IMR-90 (cell line): ENCODE data around the gene HNF1B. TPM values are rescaled to one million over a fixed set of nuclear protein-coding genes. Genes with fewer than 3 reads are reported as not detected.

ENCODE experiments used
- ATAC-seq: fragments of 200-7000 bp; cut with Tn5 transposase; 2 replicates; pipeline ENCODE4 v1.9.1; 2020; ENCODE audit warnings: low read depth, mild to moderate bottlenecking, moderate library complexity
- BruUV-seq: library from RNA; stranded (reverse); fragments of 400-500 nt; replicated peaks from 2 replicates; lab custom pipeline; 2021; lab: Mats Ljungman, UMichigan
- CTCF ChIA-PET: fragments of 300-600 bp; formaldehyde crosslinking; extraction: SDS; loops from one replicate; lab custom pipeline; 2021; ENCODE audit warnings: antibody characterized with exemption; lab: Yijun Ruan, JAX
- POLR2A ChIA-PET: fragments of 300-600 bp; sonication (Branson Sonifier 250); formaldehyde crosslinking; loops from one replicate; lab custom pipeline; 2022; ENCODE audit warnings: antibody characterized with exemption; ENCODE audit not compliant: unreplicated experiment; lab: Charles Lee
- DNase-seq: peaks from one replicate; pipeline ENCODE4 v3.0.0; 2013
- H2AFZ ChIP-seq: replicated peaks from 2 replicates; pipeline ENCODE3; 2013; ENCODE audit warnings: low read length, mild to moderate bottlenecking; ENCODE audit not compliant: poor library complexity
- H2AK5ac ChIP-seq: 2 replicates; pipeline ENCODE4 v1.6.1; 2013; ENCODE audit warnings: low read depth, low read length, inconsistent platforms
- H2AK9ac ChIP-seq: replicated peaks from 2 replicates; pipeline ENCODE3; 2013; ENCODE audit warnings: mild to moderate bottlenecking, low read depth, low read length, moderate library complexity; ENCODE audit not compliant: poor library complexity
- H2BK120ac ChIP-seq: 2 replicates; pipeline ENCODE4 v1.6.1; 2013; ENCODE audit warnings: low read depth, low read length, inconsistent platforms
- H2BK15ac ChIP-seq: 3 replicates; pipeline ENCODE4 v1.6.1; 2013; ENCODE audit warnings: low read depth, low read length, inconsistent platforms
- H2BK20ac ChIP-seq: 2 replicates; pipeline ENCODE4 v1.6.1; 2013; ENCODE audit warnings: low read depth, mild to moderate bottlenecking, inconsistent platforms, low read length, moderate library complexity
- H2BK5ac ChIP-seq: 2 replicates; pipeline ENCODE4 v1.6.1; 2013; ENCODE audit warnings: mild to moderate bottlenecking, low read depth, low read length, inconsistent platforms; ENCODE audit not compliant: poor library complexity, severe bottlenecking
- H3K14ac ChIP-seq: replicated peaks from 2 replicates; pipeline ENCODE4 v1.6.1; 2013; ENCODE audit warnings: low read depth, low read length, inconsistent platforms
- H3K18ac ChIP-seq: 2 replicates; pipeline ENCODE4 v1.6.1; 2013; ENCODE audit warnings: low read depth, low read length, control low read depth
- H3K23ac ChIP-seq: 2 replicates; pipeline ENCODE4 v1.6.1; 2013; ENCODE audit warnings: low read depth, low read length, inconsistent platforms
- H3K27ac ChIP-seq: 2 replicates; pipeline ENCODE4 v1.5.1; 2013; ENCODE audit warnings: mild to moderate bottlenecking, control low read depth, low read length; ENCODE audit not compliant: insufficient read depth
- H3K27me3 ChIP-seq: 2 replicates; pipeline ENCODE4 v1.6.1; 2013; ENCODE audit warnings: low read length; ENCODE audit not compliant: control insufficient read depth, insufficient read depth
- H3K36me3 ChIP-seq: 2 replicates; pipeline ENCODE4 v1.6.1; 2013; ENCODE audit warnings: low read length, mixed read lengths; ENCODE audit not compliant: control insufficient read depth, insufficient read depth
- H3K4ac ChIP-seq: 2 replicates; pipeline ENCODE4 v1.6.1; 2013; ENCODE audit warnings: low read depth, low read length, inconsistent platforms
- H3K4me1 ChIP-seq: 2 replicates; pipeline ENCODE4 v1.6.1; 2013; ENCODE audit warnings: low read length, mixed read lengths; ENCODE audit not compliant: control insufficient read depth, insufficient read depth
- H3K4me2 ChIP-seq: 2 replicates; pipeline ENCODE4 v1.6.1; 2013; ENCODE audit warnings: low read depth, mild to moderate bottlenecking, control low read depth, low read length, moderate library complexity
- H3K4me3 ChIP-seq: 2 replicates; pipeline ENCODE4 v1.5.1; 2013; ENCODE audit warnings: low read depth, mild to moderate bottlenecking, control low read depth, low read length, moderate library complexity; ENCODE audit not compliant: insufficient read depth
- H3K56ac ChIP-seq: 2 replicates; pipeline ENCODE4 v1.6.1; 2013; ENCODE audit warnings: low read length, inconsistent platforms; ENCODE audit not compliant: insufficient read depth; ENCODE audit errors: extremely low read depth
- H3K79me1 ChIP-seq, 2 experiments: 2 replicates each; pipeline ENCODE4 v1.6.1; 2013; ENCODE audit warnings: low read length in 2 of 2, inconsistent platforms in 1 of 2, low read depth in 1 of 2
- H3K9ac ChIP-seq: 2 replicates; pipeline ENCODE4 v1.6.1; 2013; ENCODE audit warnings: low read depth, low read length, control low read depth
- H3K9me1 ChIP-seq: 2 replicates; pipeline ENCODE4 v1.6.1; 2013; ENCODE audit warnings: low read length, inconsistent platforms; ENCODE audit not compliant: insufficient read depth
- H3K9me3 ChIP-seq: 2 replicates; pipeline ENCODE4 v1.6.1; 2013; ENCODE audit warnings: low read length; ENCODE audit not compliant: control insufficient read depth, insufficient read depth
- H4K20me1 ChIP-seq: 2 replicates; pipeline ENCODE4 v1.6.1; 2013; ENCODE audit warnings: low read length, inconsistent platforms; ENCODE audit not compliant: insufficient read depth
- H4K5ac ChIP-seq: 2 replicates; pipeline ENCODE4 v1.6.1; 2013; ENCODE audit warnings: mild to moderate bottlenecking, low read depth, low read length, control low read depth
- H4K8ac ChIP-seq, 2 experiments: 2 replicates each; pipeline ENCODE4 v1.6.1; 2013; ENCODE audit warnings: low read depth in 2 of 2, low read length in 2 of 2, control low read depth in 1 of 2, inconsistent platforms in 1 of 2
- H4K91ac ChIP-seq: 2 replicates; pipeline ENCODE4 v1.6.1; 2013; ENCODE audit warnings: low read depth, low read length, inconsistent platforms; ENCODE audit not compliant: insufficient read depth
- ELK1 ChIP-seq: fragments of 150-350 bp; IDR thresholded peaks from 2 replicates; pipeline ENCODE4 v1.6.1; 2016; ENCODE audit warnings: low read depth, mild to moderate bottlenecking, low read length, moderate library complexity, borderline replicate concordance
- FOS ChIP-seq: fragments of 150-350 bp; IDR thresholded peaks from 2 replicates; pipeline ENCODE4 v1.6.1; 2016; ENCODE audit warnings: low read depth, low read length
- POLR2A ChIP-seq: IDR thresholded peaks from 2 replicates; pipeline ENCODE4 v1.6.1; 2012; ENCODE audit warnings: mild to moderate bottlenecking, low read depth, low read length
- WGBS, 2 experiments: methylation state at CpG; one replicate each; pipeline versions ENCODE4 v1.1.5 to v1.1.7; 2013; ENCODE audit warnings: missing lambda C conversion rate in 2 of 2; ENCODE audit not compliant: insufficient read length in 1 of 2; ENCODE audit errors: extremely low coverage in 2 of 2; 5-methylcytosine and 5-hydroxymethylcytosine counted together
- dilution Hi-C: fragments of 300-500 bp; cut with HindIII; formaldehyde crosslinking; loops from one replicate; pipeline ENCODE4 v1.14.3; 2018; ENCODE audit warnings: low sequenced_read_pairs; ENCODE audit not compliant: unreplicated experiment
- in situ Hi-C: fragments of 300-500 bp; cut with MboI; formaldehyde crosslinking; loops from 3 replicates; pipeline ENCODE4 v1.14.3; 2019; ENCODE audit warnings: low sequenced_read_pairs, inconsistent platforms, mixed read lengths
- intact Hi-C: fragments of 100-400 bp; cut with micrococcal nuclease; formaldehyde crosslinking; loops from 2 replicates; pipeline ENCODE4 v1.10.0; 2022
- polyA plus RNA-seq, 3 experiments: library from polyadenylated mRNA; depleted of rRNA; stranded (reverse); fragments of >200 nt; gene quantifications; 2 replicates each; pipeline ENCODE4 v1.2.3, GENCODE V29; 2012; ENCODE audit warnings: low replicate concordance in 1 of 3
- total RNA-seq: library from RNA; depleted of rRNA; stranded (reverse); fragments of >200 nt; gene quantifications from 2 replicates; pipeline ENCODE4 v1.2.3, GENCODE V29; 2012
- TF ChIP-seq, protein P1 (sequence below): fragments of 150-350 bp; IDR thresholded peaks from 2 replicates; pipeline ENCODE4 v1.6.1; 2017; ENCODE audit warnings: mild to moderate bottlenecking, antibody characterized with exemption, low read length, low read depth

Gene HNF1B
- total and polyA plus RNA-seq, 2 of the 4 experiments (the other 2 are of a cell fraction), result not detected

DNA sequence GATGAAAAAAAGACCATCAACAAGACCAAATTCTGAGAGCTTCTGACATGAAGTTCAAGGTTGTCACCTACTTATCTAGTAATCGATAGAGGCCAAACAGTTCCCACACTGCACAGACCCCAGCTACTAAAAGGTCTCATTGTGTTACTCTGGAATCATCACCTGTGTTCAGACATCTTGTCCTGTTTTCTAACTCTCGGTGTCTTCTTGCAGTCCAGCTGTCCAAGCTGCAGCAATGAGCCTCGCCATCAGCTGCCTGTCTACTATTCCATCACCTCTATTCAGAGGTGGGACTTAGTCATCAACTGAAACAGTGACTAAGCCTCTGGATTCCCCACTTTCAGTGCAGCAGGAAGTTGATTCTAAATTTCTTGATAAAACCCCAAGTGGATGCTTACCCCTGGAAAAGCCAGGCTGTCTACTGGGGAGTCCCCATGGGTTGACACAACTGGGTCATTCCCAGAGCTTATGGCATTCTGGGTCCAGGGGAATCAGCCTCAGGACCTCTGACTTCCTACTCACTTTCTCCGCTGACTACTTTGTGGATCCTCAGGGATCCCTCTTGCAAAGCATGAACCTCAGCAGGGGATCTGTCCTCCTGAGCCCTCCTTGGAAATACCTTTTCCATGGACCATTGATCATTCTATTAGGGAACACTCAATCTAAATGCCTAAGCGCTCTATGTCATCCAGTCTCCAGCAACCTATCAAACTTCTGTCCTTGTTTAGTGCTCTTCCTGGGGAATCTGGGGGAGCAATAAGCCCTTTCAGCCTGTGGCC lies 46.5 kb downstream of the HNF1B start:
- in situ Hi-C loops, result no loop called here
- Histone ChIP-seq H3K79me1 (no peaks in the 10 kb centered on the region), H2BK5ac (no peak overlapping the region), H3K18ac (no peak overlapping the region), H3K4ac (no peak overlapping the region), H3K23ac (no peak overlapping the region), H2AFZ (no peak overlapping the region), H3K36me3 (no peaks in the 10 kb centered on the region), H2BK120ac (no peak overlapping the region), H3K4me2 (no peak overlapping the region), H2BK15ac (no peak overlapping the region; the same call in 2 of the 3 replicates), H3K4me3 (no peak overlapping the region), H3K4me1 (peaks cover 11% of the 10 kb centered on the region; the same call in 1 of the 2 replicates), H3K9ac (no peak overlapping the region), H4K20me1 (no peaks in the 10 kb centered on the region), H2BK20ac (peak overlapping the region; percentile 36; the same call in 1 of the 2 replicates), H4K91ac (no peak overlapping the region; the same call in 1 of the 2 replicates), H3K27ac (no peak overlapping the region), H3K9me1 (peaks cover 14% of the 10 kb centered on the region), H3K14ac (no peak overlapping the region), H2AK5ac (no peak overlapping the region), H4K8ac (peak overlapping the region in 1 of 2 experiments; percentile 27; a peak in 1 of 4 replicates), H4K5ac (no peak overlapping the region), H3K9me3 (peaks cover 3% of the 10 kb centered on the region; the same call in 1 of the 2 replicates), H3K27me3 (no peaks in the 10 kb centered on the region), H2AK9ac (no peak overlapping the region), H3K56ac (no peak overlapping the region)
- ChIA-PET CTCF (interaction anchor here (0.9 kb wide), 1 partner anchor 48 kb away, joined by 7 read pairs; no protein-coding TSS in a partner anchor), POLR2A (interaction anchor here (0.6 kb wide), 1 partner anchor 59 kb away, joined by 4 read pairs; no protein-coding TSS in a partner anchor)
- BruUV-seq, result no TSS peak
- TF ChIP-seq ELK1 (no peak), POLR2A (no peak), FOS (peak; percentile 67; the same call in 1 of the 2 replicates)
- TF ChIP-seq, protein P1, sequence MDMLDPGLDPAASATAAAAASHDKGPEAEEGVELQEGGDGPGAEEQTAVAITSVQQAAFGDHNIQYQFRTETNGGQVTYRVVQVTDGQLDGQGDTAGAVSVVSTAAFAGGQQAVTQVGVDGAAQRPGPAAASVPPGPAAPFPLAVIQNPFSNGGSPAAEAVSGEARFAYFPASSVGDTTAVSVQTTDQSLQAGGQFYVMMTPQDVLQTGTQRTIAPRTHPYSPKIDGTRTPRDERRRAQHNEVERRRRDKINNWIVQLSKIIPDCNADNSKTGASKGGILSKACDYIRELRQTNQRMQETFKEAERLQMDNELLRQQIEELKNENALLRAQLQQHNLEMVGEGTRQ, result no peak
- intact Hi-C loops, result no loop called here
- DNase-seq (peak; percentile 79), ATAC-seq (peak; percentile 25; the same call in 1 of the 2 replicates)
- WGBS, 2 experiments, result 81% methylated on average over 5 of the region's 5 CpGs; no CpG with 5 or more reads in 1 of the 2 experiments
- dilution Hi-C loops, result no loop called here
